ENCODE measurements around the gene GLP1R.

GLP1R gene

DNA sequence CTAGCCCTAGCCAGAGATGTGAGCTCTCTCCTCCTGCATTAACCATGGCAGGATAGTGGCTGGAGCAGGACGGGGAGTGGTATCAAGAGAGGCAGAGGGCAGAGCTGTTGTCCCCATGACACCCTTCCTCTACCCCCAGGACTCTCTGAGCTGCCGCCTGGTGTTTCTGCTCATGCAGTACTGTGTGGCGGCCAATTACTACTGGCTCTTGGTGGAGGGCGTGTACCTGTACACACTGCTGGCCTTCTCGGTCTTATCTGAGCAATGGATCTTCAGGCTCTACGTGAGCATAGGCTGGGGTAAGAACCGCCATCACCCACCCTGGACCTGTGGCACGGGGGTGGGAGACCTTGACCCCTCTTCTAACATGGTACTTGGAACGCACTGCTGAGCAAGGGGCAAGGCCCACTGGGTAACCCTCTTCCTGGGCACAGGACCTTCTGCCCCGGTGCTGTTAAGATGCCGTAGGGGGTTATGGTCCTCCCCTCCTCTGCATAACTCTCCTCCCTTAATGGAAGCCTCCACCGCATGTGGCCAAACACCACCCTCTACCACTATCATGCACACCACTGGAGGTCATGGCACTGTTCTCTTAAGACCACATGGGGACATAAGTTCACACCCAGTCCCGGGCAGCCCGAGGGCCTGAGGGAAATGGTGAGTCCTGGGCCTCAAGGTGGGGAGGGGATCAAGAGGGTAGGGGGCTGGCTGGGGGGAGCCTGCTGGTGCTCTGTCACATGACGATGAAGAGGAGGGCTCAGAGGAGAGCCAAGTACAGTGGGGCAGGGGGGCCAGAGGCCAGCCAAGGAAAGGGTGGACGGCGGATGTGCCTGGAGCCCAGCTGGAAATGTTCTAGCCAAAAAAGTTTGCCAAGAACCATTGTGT lies 25.1 kb downstream of the GLP1R start:
- no peak overlapping the region for H3K27ac ChIP-seq (ENCODE audit: extremely low read depth, low read depth, low read length)
- POLR2A ChIA-PET: no interaction called here
- no peaks in the 10 kb centered on the region; the same call in 1 of the 2 replicates for H3K9me3 ChIP-seq (ENCODE audit: control insufficient read depth, insufficient read depth, low read depth, low read length)
- TF ChIP-seq HOXA7 (CRISPR knock-in tag; IDR thresholded peaks at IDR 0.05; ENCODE audit: borderline replicate concordance): no peak
- no peak for TF ChIP-seq ZNF114 (tag by site-specific recombination; IDR thresholded peaks at IDR 0.05)
- TF ChIP-seq ZNF585B (tag by site-specific recombination; IDR thresholded peaks at IDR 0.05): no peak
- no peak for TF ChIP-seq ZBTB1 (tag by site-specific recombination; IDR thresholded peaks at IDR 0.05)
- no peak for TF ChIP-seq ZNF423 (tag by site-specific recombination; IDR thresholded peaks at IDR 0.05)
- TF ChIP-seq ZNF274 (IDR thresholded peaks at IDR 0.05; ENCODE audit: low read length): no peak
- TF ChIP-seq ZNF274 (tag by site-specific recombination; IDR thresholded peaks at IDR 0.05; ENCODE audit: borderline replicate concordance): no peak
- TF ChIP-seq ZXDB (tag by site-specific recombination; IDR thresholded peaks at IDR 0.05): no peak
- no peak for TF ChIP-seq ZNF302 (tag by site-specific recombination; IDR thresholded peaks at IDR 0.05; ENCODE audit: low read depth)
- no peak for TF ChIP-seq ZNF146 (tag by site-specific recombination; IDR thresholded peaks at IDR 0.05)
- no peak for TF ChIP-seq ZNF530 (tag by site-specific recombination; IDR thresholded peaks at IDR 0.05; ENCODE audit: low read depth)
- no peak for TF ChIP-seq ZNF768 (tag by site-specific recombination; IDR thresholded peaks at IDR 0.05)
- TF ChIP-seq, protein P1, sequence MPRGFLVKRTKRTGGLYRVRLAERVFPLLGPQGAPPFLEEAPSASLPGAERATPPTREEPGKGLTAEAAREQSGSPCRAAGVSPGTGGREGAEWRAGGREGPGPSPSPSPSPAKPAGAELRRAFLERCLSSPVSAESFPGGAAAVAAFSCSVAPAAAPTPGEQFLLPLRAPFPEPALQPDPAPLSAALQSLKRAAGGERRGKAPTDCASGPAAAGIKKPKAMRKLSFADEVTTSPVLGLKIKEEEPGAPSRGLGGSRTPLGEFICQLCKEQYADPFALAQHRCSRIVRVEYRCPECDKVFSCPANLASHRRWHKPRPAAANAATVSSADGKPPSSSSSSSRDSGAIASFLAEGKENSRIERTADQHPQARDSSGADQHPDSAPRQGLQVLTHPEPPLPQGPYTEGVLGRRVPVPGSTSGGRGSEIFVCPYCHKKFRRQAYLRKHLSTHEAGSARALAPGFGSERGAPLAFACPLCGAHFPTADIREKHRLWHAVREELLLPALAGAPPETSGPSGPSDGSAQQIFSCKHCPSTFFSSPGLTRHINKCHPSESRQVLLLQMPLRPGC (tag by site-specific recombination; IDR thresholded peaks at IDR 0.05): no peak
- TF ChIP-seq, protein P2, sequence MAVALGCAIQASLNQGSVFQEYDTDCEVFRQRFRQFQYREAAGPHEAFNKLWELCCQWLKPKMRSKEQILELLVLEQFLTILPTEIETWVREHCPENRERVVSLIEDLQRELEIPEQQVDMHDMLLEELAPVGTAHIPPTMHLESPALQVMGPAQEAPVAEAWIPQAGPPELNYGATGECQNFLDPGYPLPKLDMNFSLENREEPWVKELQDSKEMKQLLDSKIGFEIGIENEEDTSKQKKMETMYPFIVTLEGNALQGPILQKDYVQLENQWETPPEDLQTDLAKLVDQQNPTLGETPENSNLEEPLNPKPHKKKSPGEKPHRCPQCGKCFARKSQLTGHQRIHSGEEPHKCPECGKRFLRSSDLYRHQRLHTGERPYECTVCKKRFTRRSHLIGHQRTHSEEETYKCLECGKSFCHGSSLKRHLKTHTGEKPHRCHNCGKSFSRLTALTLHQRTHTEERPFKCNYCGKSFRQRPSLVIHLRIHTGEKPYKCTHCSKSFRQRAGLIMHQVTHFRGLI (tag by site-specific recombination; IDR thresholded peaks at IDR 0.05): no peak
- TF ChIP-seq ZBTB48 (tag by site-specific recombination; IDR thresholded peaks at IDR 0.05): no peak
- TF ChIP-seq ZNF747 (tag by site-specific recombination; IDR thresholded peaks at IDR 0.05): no peak
- TF ChIP-seq ZBTB7A (tag by site-specific recombination; IDR thresholded peaks at IDR 0.05; ENCODE audit: low read depth): no peak
- TF ChIP-seq, protein P3, sequence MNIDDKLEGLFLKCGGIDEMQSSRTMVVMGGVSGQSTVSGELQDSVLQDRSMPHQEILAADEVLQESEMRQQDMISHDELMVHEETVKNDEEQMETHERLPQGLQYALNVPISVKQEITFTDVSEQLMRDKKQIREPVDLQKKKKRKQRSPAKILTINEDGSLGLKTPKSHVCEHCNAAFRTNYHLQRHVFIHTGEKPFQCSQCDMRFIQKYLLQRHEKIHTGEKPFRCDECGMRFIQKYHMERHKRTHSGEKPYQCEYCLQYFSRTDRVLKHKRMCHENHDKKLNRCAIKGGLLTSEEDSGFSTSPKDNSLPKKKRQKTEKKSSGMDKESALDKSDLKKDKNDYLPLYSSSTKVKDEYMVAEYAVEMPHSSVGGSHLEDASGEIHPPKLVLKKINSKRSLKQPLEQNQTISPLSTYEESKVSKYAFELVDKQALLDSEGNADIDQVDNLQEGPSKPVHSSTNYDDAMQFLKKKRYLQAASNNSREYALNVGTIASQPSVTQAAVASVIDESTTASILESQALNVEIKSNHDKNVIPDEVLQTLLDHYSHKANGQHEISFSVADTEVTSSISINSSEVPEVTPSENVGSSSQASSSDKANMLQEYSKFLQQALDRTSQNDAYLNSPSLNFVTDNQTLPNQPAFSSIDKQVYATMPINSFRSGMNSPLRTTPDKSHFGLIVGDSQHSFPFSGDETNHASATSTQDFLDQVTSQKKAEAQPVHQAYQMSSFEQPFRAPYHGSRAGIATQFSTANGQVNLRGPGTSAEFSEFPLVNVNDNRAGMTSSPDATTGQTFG (tag by site-specific recombination; IDR thresholded peaks at IDR 0.05; ENCODE audit: borderline replicate concordance): no peak
- TF ChIP-seq, protein P4, sequence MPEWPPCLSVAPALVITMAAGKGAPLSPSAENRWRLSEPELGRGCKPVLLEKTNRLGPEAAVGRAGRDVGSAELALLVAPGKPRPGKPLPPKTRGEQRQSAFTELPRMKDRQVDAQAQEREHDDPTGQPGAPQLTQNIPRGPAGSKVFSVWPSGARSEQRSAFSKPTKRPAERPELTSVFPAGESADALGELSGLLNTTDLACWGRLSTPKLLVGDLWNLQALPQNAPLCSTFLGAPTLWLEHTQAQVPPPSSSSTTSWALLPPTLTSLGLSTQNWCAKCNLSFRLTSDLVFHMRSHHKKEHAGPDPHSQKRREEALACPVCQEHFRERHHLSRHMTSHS (tag by site-specific recombination; IDR thresholded peaks at IDR 0.05): no peak
- no peaks in the 10 kb centered on the region for H3K4me1 ChIP-seq (ENCODE audit: control insufficient read depth, insufficient read depth, low read length)
- CTCF ChIA-PET: no interaction called here
- H3K4me3 ChIP-seq (ENCODE audit: low read depth, low read length): no peak overlapping the region
- H3K36me3 ChIP-seq (ENCODE audit: control insufficient read depth in 2 of 2, insufficient read depth in 1 of 2, low read length in 2 of 2): no peaks in the 10 kb centered on the region

Measured in HEK293 (cell line).